Large intestine (tissue), 3 donors: ENCODE results near the gene COL9A1. TPM values are rescaled to one million over a fixed set of nuclear protein-coding genes. Genes with fewer than 3 reads are reported as not detected.

ENCODE experiments used
- DNase-seq, 2 donors: peaks; one replicate each; pipeline versions ENCODE4 v3.0.0 to v3.0.0-alpha.2; 2013
- H3K27ac ChIP-seq: one replicate; pipeline ENCODE4 v1.5.1; 2013; ENCODE audit warnings: low read length
- H3K27me3 ChIP-seq: 2 replicates; pipeline ENCODE4 v1.6.1; 2013; ENCODE audit warnings: low read length; ENCODE audit not compliant: control insufficient read depth, insufficient read depth
- H3K36me3 ChIP-seq: 2 replicates; pipeline ENCODE4 v1.6.1; 2013; ENCODE audit warnings: low read length; ENCODE audit not compliant: control insufficient read depth, insufficient read depth
- H3K4me1 ChIP-seq: one replicate; pipeline ENCODE4 v1.6.1; 2013; ENCODE audit warnings: low read length; ENCODE audit not compliant: control insufficient read depth, insufficient read depth
- H3K4me3 ChIP-seq: one replicate; pipeline ENCODE4 v1.5.1; 2013; ENCODE audit warnings: low read length
- H3K9me3 ChIP-seq: one replicate; pipeline ENCODE4 v1.6.1; 2013; ENCODE audit warnings: mild to moderate bottlenecking, low read depth, low read length, moderate library complexity; ENCODE audit not compliant: control insufficient read depth
- WGBS: methylation state at CpG from one replicate; pipeline ENCODE4 v1.1.5; 2013; ENCODE audit warnings: low lambda C conversion rate; ENCODE audit not compliant: insufficient coverage; 5-methylcytosine and 5-hydroxymethylcytosine counted together
- polyA plus RNA-seq: library from polyadenylated mRNA; unstranded; fragments of 120-200 nt; gene quantifications from one replicate; pipeline ENCODE4 v1.2.1, GENCODE V29; 2013

COL9A1 gene
- polyA plus RNA-seq, 1 donor, result 5.2 TPM

- no peak for DNase-seq
- no peak overlapping the region for H3K27ac ChIP-seq
- no peaks in the 10 kb centered on the region for H3K4me1 ChIP-seq
- WGBS, result 43% methylated on average over 2 of the region's 2 CpGs
- H3K4me3 ChIP-seq, result no peak overlapping the region
- no peaks in the 10 kb centered on the region for H3K9me3 ChIP-seq
- H3K36me3 ChIP-seq, result no peaks in the 10 kb centered on the region
- peaks cover 2% of the 10 kb centered on the region for H3K27me3 ChIP-seq
Observed at GRCh38 chr6:70210462-70210861, 92.4 kb downstream of the COL9A1 start.

DNA sequence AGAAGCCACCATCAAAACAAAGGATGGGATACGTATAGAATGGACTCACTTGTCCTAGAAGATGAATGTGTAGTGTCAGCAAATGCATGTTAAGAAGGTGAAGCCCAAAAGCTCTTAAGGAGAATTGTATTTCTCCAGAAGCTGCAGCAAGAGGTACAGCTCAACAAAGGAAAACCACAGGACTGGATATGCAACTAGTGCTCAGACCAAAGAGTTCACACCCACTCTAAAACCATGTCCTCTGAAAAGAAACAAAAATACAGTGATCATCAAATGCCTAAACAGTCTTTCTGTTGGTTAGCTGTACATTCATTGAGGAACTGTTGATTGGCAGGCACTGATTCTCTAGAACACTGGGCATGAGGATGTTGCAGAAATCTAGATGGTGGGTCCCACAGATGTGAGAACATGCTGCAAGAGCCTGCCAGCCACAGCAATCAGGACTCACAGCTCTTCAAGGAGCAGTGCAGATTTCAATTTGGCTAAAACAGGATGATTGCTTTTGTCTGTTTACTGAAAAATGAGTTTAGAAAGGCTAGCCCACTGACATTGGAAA is 94.6 kb downstream of the COL9A1 start:
- DNase-seq, result no peak
- H3K36me3 ChIP-seq, result no peaks in the 10 kb centered on the region
- WGBS, result 100% methylated on average over 1 of the region's 1 CpG
- peaks cover 2% of the 10 kb centered on the region for H3K27me3 ChIP-seq
- H3K9me3 ChIP-seq, result no peaks in the 10 kb centered on the region
- no peak overlapping the region for H3K27ac ChIP-seq
- H3K4me1 ChIP-seq, result no peaks in the 10 kb centered on the region
- H3K4me3 ChIP-seq, result no peak overlapping the region

GRCh38 chr6:70198785-70199184 is 104.1 kb downstream of the COL9A1 start:
- no peaks in the 10 kb centered on the region for H3K36me3 ChIP-seq

GRCh38 chr6:70196531-70196930 is 106.4 kb downstream of the COL9A1 start:
- H3K4me1 ChIP-seq, result no peaks in the 10 kb centered on the region
- no peak for DNase-seq
- peaks cover 2% of the 10 kb centered on the region for H3K27me3 ChIP-seq
- WGBS, result 100% methylated on average over 1 of the region's 2 CpGs
- H3K36me3 ChIP-seq, result no peaks in the 10 kb centered on the region
- H3K27ac ChIP-seq, result no peak overlapping the region
- H3K4me3 ChIP-seq, result no peak overlapping the region
- H3K9me3 ChIP-seq, result no peaks in the 10 kb centered on the region

More at GRCh38 chr6:70198785-70199184, 104.1 kb downstream of the COL9A1 start:
- Histone ChIP-seq H3K27me3 (peaks cover 6% of the 10 kb centered on the region), H3K4me1 (no peaks in the 10 kb centered on the region), H3K9me3 (no peaks in the 10 kb centered on the region), H3K27ac (no peak overlapping the region), H3K4me3 (no peak overlapping the region)
- no peak for DNase-seq
- 71% methylated on average over 1 of the region's 2 CpGs for WGBS

GRCh38 chr6:70194421-70194820 is 108.5 kb downstream of the COL9A1 start:
- Histone ChIP-seq H3K4me3 (no peak overlapping the region), H3K36me3 (no peaks in the 10 kb centered on the region), H3K27me3 (peaks cover 2% of the 10 kb centered on the region), H3K4me1 (no peaks in the 10 kb centered on the region), H3K27ac (no peak overlapping the region), H3K9me3 (no peaks in the 10 kb centered on the region)
- no peak for DNase-seq

DNA sequence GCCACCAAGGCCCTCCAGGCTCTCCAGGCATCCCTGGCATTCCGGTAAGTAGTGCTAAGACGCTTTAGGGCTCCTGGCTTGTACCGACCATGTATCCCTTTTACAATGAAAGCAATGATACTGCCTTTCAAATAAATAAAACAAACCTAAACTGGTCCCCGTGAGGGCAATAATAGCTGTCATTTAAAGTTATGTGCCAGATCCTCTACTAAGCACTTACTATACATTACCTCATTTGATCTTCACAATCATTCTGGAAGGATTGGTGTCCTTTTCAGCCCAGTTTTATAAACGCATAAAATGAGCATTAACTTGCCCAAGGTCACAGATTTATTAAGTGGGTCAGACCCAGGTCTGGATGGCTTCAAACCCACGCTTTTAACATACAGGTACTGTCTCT is 114.7 kb downstream of the COL9A1 start:
- H3K9me3 ChIP-seq, result no peaks in the 10 kb centered on the region
- H3K36me3 ChIP-seq, result no peaks in the 10 kb centered on the region
- no peaks in the 10 kb centered on the region for H3K4me1 ChIP-seq
- no peak for DNase-seq
- no peak overlapping the region for H3K4me3 ChIP-seq
- no peaks in the 10 kb centered on the region for H3K27me3 ChIP-seq
- no peak overlapping the region for H3K27ac ChIP-seq
- no CpG with 5 or more reads among the region's 6 CpGs for WGBS

- Histone ChIP-seq H3K9me3 (no peaks in the 10 kb centered on the region), H3K27ac (no peak overlapping the region), H3K4me3 (no peak overlapping the region), H3K36me3 (no peaks in the 10 kb centered on the region), H3K27me3 (no peaks in the 10 kb centered on the region), H3K4me1 (no peaks in the 10 kb centered on the region)
- 100% methylated on average over 1 of the region's 1 CpG for WGBS
- DNase-seq, result no peak
Observed at GRCh38 chr6:70186461-70186860, 116.4 kb downstream of the COL9A1 start.

- WGBS, result 100% methylated on average over 2 of the region's 3 CpGs
- Histone ChIP-seq H3K27me3 (no peaks in the 10 kb centered on the region), H3K4me1 (no peaks in the 10 kb centered on the region), H3K9me3 (no peaks in the 10 kb centered on the region), H3K36me3 (no peaks in the 10 kb centered on the region), H3K4me3 (no peak overlapping the region), H3K27ac (no peak overlapping the region)
- DNase-seq, result no peak
Observed at GRCh38 chr6:70184723-70185122, 118.2 kb downstream of the COL9A1 start.

DNA sequence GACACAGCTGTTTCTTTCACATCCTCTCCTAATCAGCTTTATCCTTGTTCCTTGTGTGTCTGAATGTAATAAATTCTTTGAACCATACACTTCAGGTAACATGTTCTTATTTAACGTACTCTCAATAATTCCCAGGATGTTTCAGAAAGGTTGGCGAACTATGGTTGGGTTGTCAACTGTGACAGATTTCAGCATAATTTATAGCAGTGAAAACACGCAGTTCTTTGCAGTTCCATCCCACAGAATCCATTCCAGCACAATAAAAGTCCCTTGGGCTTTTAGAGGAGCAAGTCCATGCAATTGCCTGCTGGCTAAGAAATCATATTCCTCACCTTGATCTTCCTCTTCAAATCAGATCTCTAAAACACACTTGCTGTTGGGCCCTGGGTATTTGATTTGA is 119.3 kb downstream of the COL9A1 start:
- 0% methylated on average over 1 of the region's 3 CpGs for whole genome bisulfite sequencing
- H3K4me1 ChIP-seq, result no peaks in the 10 kb centered on the region
- H3K9me3 ChIP-seq, result no peaks in the 10 kb centered on the region
- no peak overlapping the region for H3K4me3 ChIP-seq
- H3K27ac ChIP-seq, result no peak overlapping the region
- H3K36me3 ChIP-seq, result no peaks in the 10 kb centered on the region
- H3K27me3 ChIP-seq, result no peaks in the 10 kb centered on the region
- no peak for DNase-seq

DNA sequence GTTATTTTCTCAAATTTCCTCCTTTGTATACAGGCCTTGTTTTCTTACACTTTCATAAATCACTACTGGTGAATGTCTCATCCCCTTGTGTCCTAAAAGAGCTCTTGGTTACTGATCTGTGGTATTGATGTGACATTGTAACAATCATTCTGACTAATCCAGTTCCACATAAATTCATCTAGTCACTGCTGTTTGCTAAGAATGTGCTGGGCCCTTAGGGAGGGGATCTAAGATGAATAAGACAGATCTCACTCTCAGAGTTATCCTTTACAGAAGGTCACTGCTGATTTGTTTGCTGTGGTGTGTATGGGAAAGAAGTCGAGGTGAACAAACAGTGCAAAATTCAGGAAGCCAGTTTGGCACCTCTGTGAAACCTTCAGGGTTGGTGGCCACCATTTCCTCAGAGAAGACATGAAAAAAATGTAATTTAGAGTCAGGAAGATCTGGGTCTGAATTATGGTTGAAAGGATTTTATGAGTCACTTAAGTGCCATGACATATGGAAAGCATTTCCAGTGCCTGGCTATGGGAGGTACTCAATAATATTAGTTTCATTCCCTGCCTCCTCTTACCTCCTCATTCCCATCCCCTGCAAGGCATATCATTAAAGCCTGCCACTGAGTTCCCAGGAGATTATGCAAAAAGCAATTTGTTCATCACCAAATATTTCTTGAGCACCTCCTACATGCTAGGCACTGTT is 121.8 kb downstream of the COL9A1 start:
- Histone ChIP-seq H3K4me1 (no peaks in the 10 kb centered on the region), H3K4me3 (no peak overlapping the region), H3K9me3 (no peaks in the 10 kb centered on the region), H3K27ac (no peak overlapping the region), H3K36me3 (no peaks in the 10 kb centered on the region), H3K27me3 (no peaks in the 10 kb centered on the region)
- WGBS, result no CpG with 5 or more reads among the region's 1 CpG
- no peak for DNase-seq
